Choroid plexus epithelial cell (primary cell): ENCODE data around the gene CD274.

Experiments
- DNase-seq: peaks from one replicate; pipeline ENCODE4 v3.0.0-alpha.2; 2010; ENCODE audit warnings: low read depth
- H3K4me3 ChIP-seq: 2 replicates; pipeline ENCODE4 v1.5.1; 2011; ENCODE audit warnings: low read depth, mild to moderate bottlenecking, control low read depth, low read length, moderate library complexity
- CTCF ChIP-seq: conservative IDR thresholded peaks from 2 replicates; pipeline ENCODE4 v1.5.1; 2011; ENCODE audit warnings: low read depth, mild to moderate bottlenecking, control low read depth, inconsistent platforms, low read length, moderate library complexity

Gene CD274

GRCh38 chr9:5511935-5512580, 61.7 kb downstream of the CD274 start:
- DNase-seq: no peak
- no peak overlapping the region for H3K4me3 ChIP-seq
- TF ChIP-seq CTCF: no peak

- no peak for DNase-seq
- H3K4me3 ChIP-seq: no peak overlapping the region
- no peak for TF ChIP-seq CTCF
These were observed 62.5 kb downstream of the CD274 start for GRCh38 chr9:5512658-5513452.

GRCh38 chr9:5513966-5514616, 63.7 kb downstream of the CD274 start:
- no peak overlapping the region for H3K4me3 ChIP-seq
- TF ChIP-seq CTCF: no peak
- DNase-seq: no peak

GRCh38 chr9:5514617-5515260, 64.4 kb downstream of the CD274 start:
- no peak for DNase-seq
- no peak overlapping the region for H3K4me3 ChIP-seq
- no peak for TF ChIP-seq CTCF

GRCh38 chr9:5515261-5515650, 64.9 kb downstream of the CD274 start:
- TF ChIP-seq CTCF: no peak
- DNase-seq: no peak
- no peak overlapping the region for H3K4me3 ChIP-seq

GRCh38 chr9:5516453-5517220, 66.3 kb downstream of the CD274 start:
- no peak for TF ChIP-seq CTCF
- no peak for DNase-seq

More at GRCh38 chr9:5516453-5517220, 66.3 kb downstream of the CD274 start:
- H3K4me3 ChIP-seq: no peak overlapping the region
